IMR-90 (cell line): ENCODE data around the gene OR51B2. TPM values are rescaled to one million over a fixed set of nuclear protein-coding genes. Genes with fewer than 3 reads are reported as not detected.

Experiments used
- ATAC-seq: fragments of 200-7000 bp; cut with Tn5 transposase; 2 replicates; pipeline ENCODE4 v1.9.1; 2020; ENCODE audit warnings: low read depth, mild to moderate bottlenecking, moderate library complexity
- BruUV-seq: library from RNA; stranded (reverse); fragments of 400-500 nt; replicated peaks from 2 replicates; lab custom pipeline; 2021; lab: Mats Ljungman, UMichigan
- CTCF ChIA-PET: fragments of 300-600 bp; formaldehyde crosslinking; extraction: SDS; loops from one replicate; lab custom pipeline; 2021; ENCODE audit warnings: antibody characterized with exemption; lab: Yijun Ruan, JAX
- POLR2A ChIA-PET: fragments of 300-600 bp; sonication (Branson Sonifier 250); formaldehyde crosslinking; loops from one replicate; lab custom pipeline; 2022; ENCODE audit warnings: antibody characterized with exemption; ENCODE audit not compliant: unreplicated experiment; lab: Charles Lee
- DNase-seq: peaks from one replicate; pipeline ENCODE4 v3.0.0; 2013
- H2AFZ ChIP-seq: replicated peaks from 2 replicates; pipeline ENCODE3; 2013; ENCODE audit warnings: low read length, mild to moderate bottlenecking; ENCODE audit not compliant: poor library complexity
- H2AK5ac ChIP-seq: 2 replicates; pipeline ENCODE4 v1.6.1; 2013; ENCODE audit warnings: low read depth, low read length, inconsistent platforms
- H2AK9ac ChIP-seq: replicated peaks from 2 replicates; pipeline ENCODE3; 2013; ENCODE audit warnings: mild to moderate bottlenecking, low read depth, low read length, moderate library complexity; ENCODE audit not compliant: poor library complexity
- H2BK120ac ChIP-seq: 2 replicates; pipeline ENCODE4 v1.6.1; 2013; ENCODE audit warnings: low read depth, low read length, inconsistent platforms
- H2BK15ac ChIP-seq: 3 replicates; pipeline ENCODE4 v1.6.1; 2013; ENCODE audit warnings: low read depth, low read length, inconsistent platforms
- H2BK20ac ChIP-seq: 2 replicates; pipeline ENCODE4 v1.6.1; 2013; ENCODE audit warnings: low read depth, mild to moderate bottlenecking, inconsistent platforms, low read length, moderate library complexity
- H2BK5ac ChIP-seq: 2 replicates; pipeline ENCODE4 v1.6.1; 2013; ENCODE audit warnings: mild to moderate bottlenecking, low read depth, low read length, inconsistent platforms; ENCODE audit not compliant: poor library complexity, severe bottlenecking
- H3K14ac ChIP-seq: replicated peaks from 2 replicates; pipeline ENCODE4 v1.6.1; 2013; ENCODE audit warnings: low read depth, low read length, inconsistent platforms
- H3K18ac ChIP-seq: 2 replicates; pipeline ENCODE4 v1.6.1; 2013; ENCODE audit warnings: low read depth, low read length, control low read depth
- H3K23ac ChIP-seq: 2 replicates; pipeline ENCODE4 v1.6.1; 2013; ENCODE audit warnings: low read depth, low read length, inconsistent platforms
- H3K27ac ChIP-seq: 2 replicates; pipeline ENCODE4 v1.5.1; 2013; ENCODE audit warnings: mild to moderate bottlenecking, control low read depth, low read length; ENCODE audit not compliant: insufficient read depth
- H3K27me3 ChIP-seq: 2 replicates; pipeline ENCODE4 v1.6.1; 2013; ENCODE audit warnings: low read length; ENCODE audit not compliant: control insufficient read depth, insufficient read depth
- H3K36me3 ChIP-seq: 2 replicates; pipeline ENCODE4 v1.6.1; 2013; ENCODE audit warnings: low read length, mixed read lengths; ENCODE audit not compliant: control insufficient read depth, insufficient read depth
- H3K4ac ChIP-seq: 2 replicates; pipeline ENCODE4 v1.6.1; 2013; ENCODE audit warnings: low read depth, low read length, inconsistent platforms
- H3K4me1 ChIP-seq: 2 replicates; pipeline ENCODE4 v1.6.1; 2013; ENCODE audit warnings: low read length, mixed read lengths; ENCODE audit not compliant: control insufficient read depth, insufficient read depth
- H3K4me2 ChIP-seq: 2 replicates; pipeline ENCODE4 v1.6.1; 2013; ENCODE audit warnings: low read depth, mild to moderate bottlenecking, control low read depth, low read length, moderate library complexity
- H3K4me3 ChIP-seq: 2 replicates; pipeline ENCODE4 v1.5.1; 2013; ENCODE audit warnings: low read depth, mild to moderate bottlenecking, control low read depth, low read length, moderate library complexity; ENCODE audit not compliant: insufficient read depth
- H3K56ac ChIP-seq: 2 replicates; pipeline ENCODE4 v1.6.1; 2013; ENCODE audit warnings: low read length, inconsistent platforms; ENCODE audit not compliant: insufficient read depth; ENCODE audit errors: extremely low read depth
- H3K79me1 ChIP-seq, 2 experiments: 2 replicates each; pipeline ENCODE4 v1.6.1; 2013; ENCODE audit warnings: low read length in 2 of 2, inconsistent platforms in 1 of 2, low read depth in 1 of 2
- H3K9ac ChIP-seq: 2 replicates; pipeline ENCODE4 v1.6.1; 2013; ENCODE audit warnings: low read depth, low read length, control low read depth
- H3K9me1 ChIP-seq: 2 replicates; pipeline ENCODE4 v1.6.1; 2013; ENCODE audit warnings: low read length, inconsistent platforms; ENCODE audit not compliant: insufficient read depth
- H3K9me3 ChIP-seq: 2 replicates; pipeline ENCODE4 v1.6.1; 2013; ENCODE audit warnings: low read length; ENCODE audit not compliant: control insufficient read depth, insufficient read depth
- H4K20me1 ChIP-seq: 2 replicates; pipeline ENCODE4 v1.6.1; 2013; ENCODE audit warnings: low read length, inconsistent platforms; ENCODE audit not compliant: insufficient read depth
- H4K5ac ChIP-seq: 2 replicates; pipeline ENCODE4 v1.6.1; 2013; ENCODE audit warnings: mild to moderate bottlenecking, low read depth, low read length, control low read depth
- H4K8ac ChIP-seq, 2 experiments: 2 replicates each; pipeline ENCODE4 v1.6.1; 2013; ENCODE audit warnings: low read depth in 2 of 2, low read length in 2 of 2, control low read depth in 1 of 2, inconsistent platforms in 1 of 2
- H4K91ac ChIP-seq: 2 replicates; pipeline ENCODE4 v1.6.1; 2013; ENCODE audit warnings: low read depth, low read length, inconsistent platforms; ENCODE audit not compliant: insufficient read depth
- BHLHE40 ChIP-seq: fragments of 150-350 bp; IDR thresholded peaks from 2 replicates; pipeline ENCODE4 v1.6.1; 2016; ENCODE audit warnings: mild to moderate bottlenecking, low read depth, low read length
- CEBPB ChIP-seq: IDR thresholded peaks from 2 replicates; pipeline ENCODE4 v1.6.1; 2012; ENCODE audit warnings: low read depth, low read length, improper control_type of control experiment
- CHD1 ChIP-seq: IDR thresholded peaks from 2 replicates; pipeline ENCODE4 v1.6.1; 2012; ENCODE audit warnings: low read depth, low read length, improper control_type of control experiment
- CTCF ChIP-seq: conservative IDR thresholded peaks from 2 replicates; pipeline ENCODE4 v1.5.1; 2012; ENCODE audit warnings: mild to moderate bottlenecking, low read depth, low read length, improper control_type of control experiment
- ELK1 ChIP-seq: fragments of 150-350 bp; IDR thresholded peaks from 2 replicates; pipeline ENCODE4 v1.6.1; 2016; ENCODE audit warnings: low read depth, mild to moderate bottlenecking, low read length, moderate library complexity, borderline replicate concordance
- FOS ChIP-seq: fragments of 150-350 bp; IDR thresholded peaks from 2 replicates; pipeline ENCODE4 v1.6.1; 2016; ENCODE audit warnings: low read depth, low read length
- MAFK ChIP-seq: IDR thresholded peaks from 2 replicates; pipeline ENCODE4 v1.6.1; 2012; ENCODE audit warnings: low read depth, low read length, improper control_type of control experiment
- MAZ ChIP-seq: IDR thresholded peaks from 2 replicates; pipeline ENCODE4 v1.6.1; 2012; ENCODE audit warnings: low read depth, mild to moderate bottlenecking, low read length, improper control_type of control experiment, moderate library complexity, borderline replicate concordance
- MXI1 ChIP-seq: IDR thresholded peaks from 2 replicates; pipeline ENCODE4 v1.6.1; 2012; ENCODE audit warnings: low read depth, mild to moderate bottlenecking, low read length, moderate library complexity, borderline replicate concordance
- NFE2L2 ChIP-seq: fragments of 150-350 bp; IDR thresholded peaks from 2 replicates; pipeline ENCODE4 v1.6.1; 2016; ENCODE audit warnings: low read depth, mild to moderate bottlenecking, low read length
- POLR2A ChIP-seq: IDR thresholded peaks from 2 replicates; pipeline ENCODE4 v1.6.1; 2012; ENCODE audit warnings: mild to moderate bottlenecking, low read depth, low read length
- RAD21 ChIP-seq: IDR thresholded peaks from 2 replicates; pipeline ENCODE4 v1.6.1; 2012; ENCODE audit warnings: low read length, improper control_type of control experiment
- RCOR1 ChIP-seq: IDR thresholded peaks from 2 replicates; pipeline ENCODE4 v1.6.1; 2012; ENCODE audit warnings: mild to moderate bottlenecking, low read length, improper control_type of control experiment; ENCODE audit not compliant: insufficient replicate concordance
- RFX5 ChIP-seq: IDR thresholded peaks from 2 replicates; pipeline ENCODE4 v1.8.0; 2012; ENCODE audit warnings: low read depth, mild to moderate bottlenecking, low read length, moderate library complexity
- SMC3 ChIP-seq: fragments of 150-350 bp; IDR thresholded peaks from 2 replicates; pipeline ENCODE4 v1.6.1; 2016; ENCODE audit warnings: low read depth, mild to moderate bottlenecking, antibody characterized with exemption, low read length, moderate library complexity
- USF2 ChIP-seq: fragments of 150-350 bp; IDR thresholded peaks from 2 replicates; pipeline ENCODE4 v1.6.1; 2017; ENCODE audit warnings: mild to moderate bottlenecking, antibody characterized with exemption, low read length, low read depth
- WGBS, 2 experiments: methylation state at CpG; one replicate each; pipeline versions ENCODE4 v1.1.5 to v1.1.7; 2013; ENCODE audit warnings: missing lambda C conversion rate in 2 of 2; ENCODE audit not compliant: insufficient read length in 1 of 2; ENCODE audit errors: extremely low coverage in 2 of 2; 5-methylcytosine and 5-hydroxymethylcytosine counted together
- dilution Hi-C: fragments of 300-500 bp; cut with HindIII; formaldehyde crosslinking; loops from one replicate; pipeline ENCODE4 v1.14.3; 2018; ENCODE audit warnings: low sequenced_read_pairs; ENCODE audit not compliant: unreplicated experiment
- in situ Hi-C: fragments of 300-500 bp; cut with MboI; formaldehyde crosslinking; loops from 3 replicates; pipeline ENCODE4 v1.14.3; 2019; ENCODE audit warnings: low sequenced_read_pairs, inconsistent platforms, mixed read lengths
- intact Hi-C: fragments of 100-400 bp; cut with micrococcal nuclease; formaldehyde crosslinking; loops from 2 replicates; pipeline ENCODE4 v1.10.0; 2022
- polyA plus RNA-seq, 3 experiments: library from polyadenylated mRNA; depleted of rRNA; stranded (reverse); fragments of >200 nt; gene quantifications; 2 replicates each; pipeline ENCODE4 v1.2.3, GENCODE V29; 2012; ENCODE audit warnings: low replicate concordance in 1 of 3
- total RNA-seq: library from RNA; depleted of rRNA; stranded (reverse); fragments of >200 nt; gene quantifications from 2 replicates; pipeline ENCODE4 v1.2.3, GENCODE V29; 2012

The OR51B2 gene
- total and polyA plus RNA-seq, 2 of the 4 experiments (the other 2 are of a cell fraction): not detected

GRCh38 chr11:5282628-5283027, 41.5 kb downstream of the OR51B2 start:
- Histone ChIP-seq H4K5ac (peak overlapping the region; percentile 98), H3K23ac (0 out of 2 replicates have a peak overlapping the region, but pooled peaks have one; percentile 17), H2AK9ac (no peak overlapping the region), H4K20me1 (no peaks in the 10 kb centered on the region), H3K27ac (no peak overlapping the region), H2BK5ac (peak overlapping the region; percentile 94), H2BK20ac (peak overlapping the region; percentile 94), H3K9ac (no peak overlapping the region), H3K56ac (no peak overlapping the region), H2AFZ (no peak overlapping the region), H3K4ac (peak overlapping the region; percentile 83; the same call in 1 of the 2 replicates), H3K36me3 (no peaks in the 10 kb centered on the region), H3K18ac (peak overlapping the region; percentile 99; the same call in 1 of the 2 replicates), H3K4me2 (no peak overlapping the region), H3K9me1 (peaks cover 7% of the 10 kb centered on the region; the same call in 1 of the 2 replicates), H4K91ac (peak overlapping the region; percentile 92), H2AK5ac (peak overlapping the region; percentile 81), H2BK15ac (peak overlapping the region; percentile 48), H3K4me3 (no peak overlapping the region), H3K79me1 (no peaks in the 10 kb centered on the region), H3K27me3 (no peaks in the 10 kb centered on the region), H3K4me1 (peaks cover 17% of the 10 kb centered on the region), H3K9me3 (no peaks in the 10 kb centered on the region), H4K8ac (peak overlapping the region; percentile 78 to 97; a peak in 3 of 4 replicates), H3K14ac (peak overlapping the region; percentile 68), H2BK120ac (peak overlapping the region; percentile 91)
- no CpG with 5 or more reads among the region's 2 CpGs for WGBS, 2 experiments
- BruUV-seq: no TSS peak
- ATAC-seq: no peak
- in situ Hi-C loops: loop anchor here (10.0 kb wide), 1 partner anchor 82 kb away; no protein-coding TSS in a partner anchor
- dilution Hi-C loops: no loop called here
- DNase-seq: no peak
- TF ChIP-seq POLR2A: no peak
- no peak for TF ChIP-seq FOS
- TF ChIP-seq RCOR1: no peak
- no peak for TF ChIP-seq BHLHE40
- no peak for TF ChIP-seq RAD21
- TF ChIP-seq MAFK: no peak
- TF ChIP-seq CEBPB: no peak
- no peak for TF ChIP-seq MXI1
- TF ChIP-seq SMC3: no peak
- no peak for TF ChIP-seq CTCF
- TF ChIP-seq ELK1: no peak
- TF ChIP-seq RFX5: no peak
- TF ChIP-seq NFE2L2: no peak
- TF ChIP-seq MAZ: no peak
- TF ChIP-seq USF2: no peak
- TF ChIP-seq CHD1: no peak
- ChIA-PET CTCF (interaction anchor here (0.6 to 1.2 kb wide), 2 partner anchors 8 to 68 kb away, joined by 3 read pairs; no protein-coding TSS in a partner anchor), POLR2A (no interaction called here)
- intact Hi-C loops: no loop called here
